ENCODE measurements around the gene KAT6B. TPM values are rescaled to one million over a fixed set of nuclear protein-coding genes. Genes with fewer than 3 reads are reported as not detected.

KAT6B gene
- total RNA-seq, 1 donor from 2014 or later = 69.3 TPM

- DNase-seq = no peak
Observed at GRCh38 chr10:75018251-75018650, 191.9 kb downstream of the KAT6B start.

- DNase-seq = no peak
Observed at GRCh38 chr10:75018686-75019307, 192.4 kb downstream of the KAT6B start.

GRCh38 chr10:75019370-75019769 is 193.0 kb downstream of the KAT6B start:
- no peak for DNase-seq

- DNase-seq = no peak
Observed at GRCh38 chr10:75020168-75020567, 193.8 kb downstream of the KAT6B start.

- DNase-seq = no peak
Observed at GRCh38 chr10:75021379-75022249, 195.2 kb downstream of the KAT6B start.

- DNase-seq = no peak
Observed at GRCh38 chr10:75023074-75023473, 196.7 kb downstream of the KAT6B start.

- DNase-seq = no peak
Observed at GRCh38 chr10:75024971-75025523, 198.6 kb downstream of the KAT6B start.

- DNase-seq = no peak
Observed at GRCh38 chr10:75028049-75028448, 201.6 kb downstream of the KAT6B start.

GRCh38 chr10:75028748-75029147 is 202.3 kb downstream of the KAT6B start:
- no peak for DNase-seq

- no peak for DNase-seq
Observed at GRCh38 chr10:75029420-75029819, 203.0 kb downstream of the KAT6B start.

GRCh38 chr10:75029857-75030256 is 203.5 kb downstream of the KAT6B start:
- DNase-seq = no peak

GRCh38 chr10:75030371-75030770 is 204.0 kb downstream of the KAT6B start:
- no peak for DNase-seq

GRCh38 chr10:75032119-75032518 is 205.7 kb downstream of the KAT6B start:
- DNase-seq = no peak

GRCh38 chr10:75032813-75033212 is 206.4 kb downstream of the KAT6B start:
- no peak for DNase-seq

- DNase-seq = no peak
Observed at GRCh38 chr10:75033399-75034130, 207.2 kb downstream of the KAT6B start.

- no peak for DNase-seq
Observed at GRCh38 chr10:75034131-75034512, 207.7 kb downstream of the KAT6B start.

- DNase-seq = no peak
Observed at GRCh38 chr10:75034714-75035258, 208.4 kb downstream of the KAT6B start.

- no peak for DNase-seq
Observed at GRCh38 chr10:75035975-75036708, 209.7 kb downstream of the KAT6B start.

- no peak for DNase-seq
Observed at GRCh38 chr10:75037171-75038153, 211.1 kb downstream of the KAT6B start.

GRCh38 chr10:75038335-75038734 is 211.9 kb downstream of the KAT6B start:
- peak; percentile 30 for DNase-seq

All from skin of body (tissue), 2 donors.